Memory B cell (primary cell): ENCODE measurements around the gene COL20A1.

Experiments used
- ATAC-seq: fragments of 150-1000 bp; cut with Tn5 transposase; 2 replicates; pipeline ENCODE4 v1.10.0; 2021; ENCODE audit warnings: low read depth, mild to moderate bottlenecking, moderate library complexity
- DNase-seq, 2 donors: peaks; one replicate each; pipeline ENCODE4 v3.0.0; 2022; ENCODE audit warnings: low spot score in 2 of 2
- H3K27ac Mint-ChIP-seq: one replicate; pipeline ENCODE4 v1.8.0; 2022; ENCODE audit warnings: mild to moderate bottlenecking, moderate library complexity, mixed read lengths
- H3K27me3 Mint-ChIP-seq: one replicate; pipeline ENCODE4 v1.8.0; 2022; ENCODE audit warnings: mixed read lengths
- H3K36me3 Mint-ChIP-seq: one replicate; pipeline ENCODE4 v1.8.0; 2022; ENCODE audit warnings: mild to moderate bottlenecking, mixed read lengths
- H3K4me1 Mint-ChIP-seq: one replicate; pipeline ENCODE4 v1.8.0; 2022; ENCODE audit warnings: mixed read lengths
- H3K4me3 Mint-ChIP-seq: one replicate; pipeline ENCODE4 v1.8.0; 2022; ENCODE audit warnings: mild to moderate bottlenecking, moderate library complexity, mixed read lengths
- H3K9me3 Mint-ChIP-seq: one replicate; pipeline ENCODE4 v1.8.0; 2022; ENCODE audit warnings: mixed read lengths

The COL20A1 gene

GRCh38 chr20:63310265-63310991 is 17.4 kb downstream of the COL20A1 start:
- no peaks in the 10 kb centered on the region for H3K36me3 Mint-ChIP-seq
- no peaks in the 10 kb centered on the region for H3K4me1 Mint-ChIP-seq
- H3K9me3 Mint-ChIP-seq: no peaks in the 10 kb centered on the region
- H3K27ac Mint-ChIP-seq: no peak overlapping the region
- ATAC-seq (no peak), DNase-seq (no peak)
- H3K4me3 Mint-ChIP-seq: no peak overlapping the region
- peaks cover 8% of the 10 kb centered on the region for H3K27me3 Mint-ChIP-seq

- DNase-seq: no peak
- Mint-ChIP-seq H3K4me1 (no peaks in the 10 kb centered on the region), H3K27me3 (peaks cover 8% of the 10 kb centered on the region), H3K36me3 (no peaks in the 10 kb centered on the region), H3K9me3 (no peaks in the 10 kb centered on the region), H3K4me3 (no peak overlapping the region), H3K27ac (no peak overlapping the region)
- no peak for ATAC-seq
Observed at GRCh38 chr20:63311186-63311832, 18.3 kb downstream of the COL20A1 start.

GRCh38 chr20:63311833-63312243 is 18.9 kb downstream of the COL20A1 start:
- DNase-seq: no peak
- Mint-ChIP-seq H3K4me1 (no peaks in the 10 kb centered on the region), H3K36me3 (no peaks in the 10 kb centered on the region), H3K27me3 (peaks cover 8% of the 10 kb centered on the region), H3K27ac (no peak overlapping the region), H3K4me3 (no peak overlapping the region), H3K9me3 (no peaks in the 10 kb centered on the region)
- no peak for ATAC-seq

- no peaks in the 10 kb centered on the region for H3K4me1 Mint-ChIP-seq
- H3K9me3 Mint-ChIP-seq: no peaks in the 10 kb centered on the region
- H3K36me3 Mint-ChIP-seq: no peaks in the 10 kb centered on the region
- H3K4me3 Mint-ChIP-seq: no peak overlapping the region
- no peak for DNase-seq
- ATAC-seq: no peak
- H3K27ac Mint-ChIP-seq: no peak overlapping the region
- H3K27me3 Mint-ChIP-seq: peaks cover 8% of the 10 kb centered on the region
Observed at GRCh38 chr20:63312273-63312672, 19.3 kb downstream of the COL20A1 start.

- H3K4me1 Mint-ChIP-seq: no peaks in the 10 kb centered on the region
- no peak for DNase-seq
- no peak for ATAC-seq
- H3K36me3 Mint-ChIP-seq: no peaks in the 10 kb centered on the region
- no peak overlapping the region for H3K4me3 Mint-ChIP-seq
- peaks cover 8% of the 10 kb centered on the region for H3K27me3 Mint-ChIP-seq
- no peak overlapping the region for H3K27ac Mint-ChIP-seq
- no peaks in the 10 kb centered on the region for H3K9me3 Mint-ChIP-seq
Observed at GRCh38 chr20:63312690-63313348, 19.8 kb downstream of the COL20A1 start.

GRCh38 chr20:63313349-63314014 is 20.5 kb downstream of the COL20A1 start:
- Mint-ChIP-seq H3K36me3 (no peaks in the 10 kb centered on the region), H3K4me3 (no peak overlapping the region), H3K4me1 (no peaks in the 10 kb centered on the region), H3K9me3 (no peaks in the 10 kb centered on the region), H3K27me3 (peaks cover 8% of the 10 kb centered on the region), H3K27ac (no peak overlapping the region)
- DNase-seq (no peak), ATAC-seq (no peak)

- Mint-ChIP-seq H3K36me3 (no peaks in the 10 kb centered on the region), H3K27me3 (peaks cover 8% of the 10 kb centered on the region), H3K4me3 (no peak overlapping the region), H3K27ac (no peak overlapping the region), H3K4me1 (no peaks in the 10 kb centered on the region), H3K9me3 (no peaks in the 10 kb centered on the region)
- DNase-seq (no peak), ATAC-seq (no peak)
Observed at GRCh38 chr20:63314015-63314471, 21.1 kb downstream of the COL20A1 start.

- H3K27me3 Mint-ChIP-seq: peaks cover 9% of the 10 kb centered on the region
- H3K27ac Mint-ChIP-seq: no peak overlapping the region
- H3K36me3 Mint-ChIP-seq: no peaks in the 10 kb centered on the region
Observed at GRCh38 chr20:63314566-63315239, 21.7 kb downstream of the COL20A1 start.

GRCh38 chr20:63315240-63315689 is 22.3 kb downstream of the COL20A1 start:
- H3K4me3 Mint-ChIP-seq: no peak overlapping the region
- DNase-seq: no peak
- H3K9me3 Mint-ChIP-seq: no peaks in the 10 kb centered on the region
- no peaks in the 10 kb centered on the region for H3K4me1 Mint-ChIP-seq
- no peak for ATAC-seq
- no peaks in the 10 kb centered on the region for H3K36me3 Mint-ChIP-seq
- H3K27me3 Mint-ChIP-seq: peaks cover 8% of the 10 kb centered on the region
- no peak overlapping the region for H3K27ac Mint-ChIP-seq

More at GRCh38 chr20:63314566-63315239, 21.7 kb downstream of the COL20A1 start:
- Mint-ChIP-seq H3K4me3 (no peak overlapping the region), H3K4me1 (no peaks in the 10 kb centered on the region), H3K9me3 (no peaks in the 10 kb centered on the region)
- no peak for ATAC-seq
- DNase-seq: no peak

- no peak overlapping the region for H3K27ac Mint-ChIP-seq
- H3K36me3 Mint-ChIP-seq: no peaks in the 10 kb centered on the region
- DNase-seq (no peak), ATAC-seq (no peak)
- H3K4me1 Mint-ChIP-seq: no peaks in the 10 kb centered on the region
- H3K27me3 Mint-ChIP-seq: peaks cover 5% of the 10 kb centered on the region
- no peaks in the 10 kb centered on the region for H3K9me3 Mint-ChIP-seq
- no peak overlapping the region for H3K4me3 Mint-ChIP-seq
Observed at GRCh38 chr20:63315731-63316491, 22.9 kb downstream of the COL20A1 start.

GRCh38 chr20:63316502-63316921 is 23.5 kb downstream of the COL20A1 start:
- H3K27me3 Mint-ChIP-seq: peaks cover 8% of the 10 kb centered on the region
- no peaks in the 10 kb centered on the region for H3K9me3 Mint-ChIP-seq
- H3K4me1 Mint-ChIP-seq: no peaks in the 10 kb centered on the region
- no peak overlapping the region for H3K4me3 Mint-ChIP-seq
- no peaks in the 10 kb centered on the region for H3K36me3 Mint-ChIP-seq
- ATAC-seq (no peak), DNase-seq (no peak)
- H3K27ac Mint-ChIP-seq: no peak overlapping the region

- no peak overlapping the region for H3K27ac Mint-ChIP-seq
- H3K4me3 Mint-ChIP-seq: no peak overlapping the region
- DNase-seq (no peak), ATAC-seq (no peak)
- H3K27me3 Mint-ChIP-seq: peaks cover 8% of the 10 kb centered on the region
- no peaks in the 10 kb centered on the region for H3K36me3 Mint-ChIP-seq
- no peaks in the 10 kb centered on the region for H3K9me3 Mint-ChIP-seq
- no peaks in the 10 kb centered on the region for H3K4me1 Mint-ChIP-seq
Observed at GRCh38 chr20:63317061-63317460, 24.1 kb downstream of the COL20A1 start.
